ENCODE data around the gene NGLY1. TPM values are rescaled to one million over a fixed set of nuclear protein-coding genes. Genes with fewer than 3 reads are reported as not detected.

Gene NGLY1
- polyA plus RNA-seq, 1 experiment, result 13.9 TPM

- no peak overlapping the region for H3K27ac ChIP-seq (ENCODE audit: low read depth, low read length)
- ChIA-PET CTCF (no interaction called here), POLR2A (no interaction called here)
- H3K27me3 ChIP-seq (ENCODE audit: control insufficient read depth, insufficient read depth, low read length), result no peaks in the 10 kb centered on the region
- H3K4me3 ChIP-seq (ENCODE audit: low read depth, low read length), result no peak overlapping the region
- H3K9me3 ChIP-seq (ENCODE audit: control insufficient read depth, insufficient read depth, low read length), result no peaks in the 10 kb centered on the region
- DNase-seq (ENCODE audit: low read depth, low spot score), result no peak
- TF ChIP-seq, protein P1, sequence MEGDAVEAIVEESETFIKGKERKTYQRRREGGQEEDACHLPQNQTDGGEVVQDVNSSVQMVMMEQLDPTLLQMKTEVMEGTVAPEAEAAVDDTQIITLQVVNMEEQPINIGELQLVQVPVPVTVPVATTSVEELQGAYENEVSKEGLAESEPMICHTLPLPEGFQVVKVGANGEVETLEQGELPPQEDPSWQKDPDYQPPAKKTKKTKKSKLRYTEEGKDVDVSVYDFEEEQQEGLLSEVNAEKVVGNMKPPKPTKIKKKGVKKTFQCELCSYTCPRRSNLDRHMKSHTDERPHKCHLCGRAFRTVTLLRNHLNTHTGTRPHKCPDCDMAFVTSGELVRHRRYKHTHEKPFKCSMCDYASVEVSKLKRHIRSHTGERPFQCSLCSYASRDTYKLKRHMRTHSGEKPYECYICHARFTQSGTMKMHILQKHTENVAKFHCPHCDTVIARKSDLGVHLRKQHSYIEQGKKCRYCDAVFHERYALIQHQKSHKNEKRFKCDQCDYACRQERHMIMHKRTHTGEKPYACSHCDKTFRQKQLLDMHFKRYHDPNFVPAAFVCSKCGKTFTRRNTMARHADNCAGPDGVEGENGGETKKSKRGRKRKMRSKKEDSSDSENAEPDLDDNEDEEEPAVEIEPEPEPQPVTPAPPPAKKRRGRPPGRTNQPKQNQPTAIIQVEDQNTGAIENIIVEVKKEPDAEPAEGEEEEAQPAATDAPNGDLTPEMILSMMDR (IDR thresholded peaks at IDR 0.05; ENCODE audit: low read depth, low read length), result no peak
These were observed 31.5 kb downstream of the NGLY1 start for GRCh38 chr3:25751725-25752124.

- CTCF ChIA-PET, result no interaction called here
- H3K4me3 ChIP-seq (ENCODE audit: low read depth, low read length), result no peak overlapping the region
- no peaks in the 10 kb centered on the region for H3K9me3 ChIP-seq (ENCODE audit: control insufficient read depth, insufficient read depth, low read length)
- no peak for DNase-seq (ENCODE audit: low read depth, low spot score)
- no peaks in the 10 kb centered on the region for H3K27me3 ChIP-seq (ENCODE audit: control insufficient read depth, insufficient read depth, low read length)
- no peak overlapping the region for H3K27ac ChIP-seq (ENCODE audit: low read depth, low read length)
- POLR2A ChIA-PET, result no interaction called here
- TF ChIP-seq, protein P1 (IDR thresholded peaks at IDR 0.05; ENCODE audit: low read depth, low read length), result no peak
These were observed 32.2 kb downstream of the NGLY1 start for GRCh38 chr3:25751048-25751447.

DNA sequence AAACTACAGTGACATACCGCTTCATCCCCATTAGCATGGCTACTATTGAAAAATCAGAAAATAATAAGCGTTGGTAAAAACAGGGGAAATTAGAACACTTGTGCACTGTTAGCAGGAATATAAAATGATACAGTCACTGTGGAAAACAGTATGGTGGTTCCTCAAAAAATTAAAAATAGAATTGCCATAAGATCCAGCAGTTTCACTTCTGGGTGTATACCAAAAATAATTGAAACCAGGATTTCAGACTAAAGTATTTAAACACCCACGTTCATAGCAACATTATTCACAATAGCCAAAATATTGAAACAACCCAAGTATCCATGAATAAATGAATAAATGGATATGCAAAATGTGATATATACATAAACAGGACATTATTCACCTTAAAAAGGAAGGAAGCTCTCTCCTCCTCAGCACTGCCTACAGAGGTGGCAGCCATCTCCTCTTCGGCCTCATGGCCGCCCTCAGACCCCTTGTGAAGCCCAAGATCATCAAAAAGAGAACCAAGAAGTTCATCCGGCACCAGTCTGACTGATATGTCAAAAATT, 34.1 kb downstream of the NGLY1 start:
- no peak overlapping the region for H3K4me3 ChIP-seq (ENCODE audit: low read depth, low read length)
- no peak overlapping the region for H3K27ac ChIP-seq (ENCODE audit: low read depth, low read length)
- POLR2A ChIA-PET, result no interaction called here
- H3K9me3 ChIP-seq (ENCODE audit: control insufficient read depth, insufficient read depth, low read length), result no peaks in the 10 kb centered on the region
- CTCF ChIA-PET, result interaction anchor here (0.6 kb wide), 1 partner anchor 102 kb away, joined by 3 read pairs; no protein-coding TSS in a partner anchor
- H3K27me3 ChIP-seq (ENCODE audit: control insufficient read depth, insufficient read depth, low read length), result no peaks in the 10 kb centered on the region
- no peak for DNase-seq (ENCODE audit: low read depth, low spot score)
- TF ChIP-seq, protein P1 (IDR thresholded peaks at IDR 0.05; ENCODE audit: low read depth, low read length), result no peak

- TF ChIP-seq, protein P1 (IDR thresholded peaks at IDR 0.05; ENCODE audit: low read depth, low read length), result no peak
- ChIA-PET CTCF (no interaction called here), POLR2A (no interaction called here)
- Histone ChIP-seq H3K27me3 (ENCODE audit: control insufficient read depth, insufficient read depth, low read length) (no peaks in the 10 kb centered on the region), H3K27ac (ENCODE audit: low read depth, low read length) (no peak overlapping the region), H3K4me3 (ENCODE audit: low read depth, low read length) (no peak overlapping the region), H3K9me3 (ENCODE audit: control insufficient read depth, insufficient read depth, low read length) (no peaks in the 10 kb centered on the region)
- DNase-seq (ENCODE audit: low read depth, low spot score), result no peak
These were observed 35.1 kb downstream of the NGLY1 start for GRCh38 chr3:25748189-25748588.

- Histone ChIP-seq H3K27me3 (ENCODE audit: control insufficient read depth, insufficient read depth, low read length) (no peaks in the 10 kb centered on the region), H3K4me3 (ENCODE audit: low read depth, low read length) (no peak overlapping the region), H3K27ac (ENCODE audit: low read depth, low read length) (no peak overlapping the region), H3K9me3 (ENCODE audit: control insufficient read depth, insufficient read depth, low read length) (no peaks in the 10 kb centered on the region)
- POLR2A ChIA-PET, result no interaction called here
- DNase-seq (ENCODE audit: low read depth, low spot score), result no peak
- TF ChIP-seq, protein P1 (IDR thresholded peaks at IDR 0.05; ENCODE audit: low read depth, low read length), result no peak
- CTCF ChIA-PET, result interaction anchor here (0.7 kb wide), 1 partner anchor 110 kb away, joined by 3 read pairs; no protein-coding TSS in a partner anchor
These were observed 36.2 kb downstream of the NGLY1 start for GRCh38 chr3:25747033-25747432.
